Kasumi-1 (cell line): ENCODE measurements around the gene ASIC5.
A peak's percentile ranks its signal among the peaks of the same experiment; 100 is the strongest.

Source experiments
- DNase-seq, 2 experiments: peaks; one replicate each; lab custom pipeline; 2025; lab: John Stamatoyannopoulos, UW

The ASIC5 gene, protein sequence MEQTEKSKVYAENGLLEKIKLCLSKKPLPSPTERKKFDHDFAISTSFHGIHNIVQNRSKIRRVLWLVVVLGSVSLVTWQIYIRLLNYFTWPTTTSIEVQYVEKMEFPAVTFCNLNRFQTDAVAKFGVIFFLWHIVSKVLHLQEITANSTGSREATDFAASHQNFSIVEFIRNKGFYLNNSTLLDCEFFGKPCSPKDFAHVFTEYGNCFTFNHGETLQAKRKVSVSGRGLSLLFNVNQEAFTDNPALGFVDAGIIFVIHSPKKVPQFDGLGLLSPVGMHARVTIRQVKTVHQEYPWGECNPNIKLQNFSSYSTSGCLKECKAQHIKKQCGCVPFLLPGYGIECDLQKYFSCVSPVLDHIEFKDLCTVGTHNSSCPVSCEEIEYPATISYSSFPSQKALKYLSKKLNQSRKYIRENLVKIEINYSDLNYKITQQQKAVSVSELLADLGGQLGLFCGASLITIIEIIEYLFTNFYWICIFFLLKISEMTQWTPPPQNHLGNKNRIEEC

DNA sequence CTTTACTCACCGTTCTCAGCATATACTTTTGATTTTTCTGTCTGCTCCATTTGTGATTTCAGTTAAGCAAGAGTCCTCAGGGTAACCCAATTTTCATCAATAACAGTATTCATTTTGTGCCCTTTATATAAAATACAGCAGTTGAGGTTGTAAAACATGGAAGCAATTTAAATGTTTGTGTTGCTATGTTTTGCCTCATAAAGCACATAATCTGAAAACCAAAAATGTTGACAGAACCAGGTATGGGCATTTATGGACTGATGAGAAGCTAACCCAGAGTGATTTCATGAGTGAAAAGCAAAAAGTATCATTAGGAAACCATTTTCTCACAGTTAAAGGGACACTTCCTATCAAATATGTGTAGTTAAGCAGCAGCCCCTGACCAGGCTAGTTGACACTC lies at the start of gene ASIC5:
Gene ASIC5, minus strand, starts transcription at position 101 of the 400 bp plus-strand sequence. Its CDS starts 51 bp downstream, at position 50.
- DNase-seq = no peak

DNA sequence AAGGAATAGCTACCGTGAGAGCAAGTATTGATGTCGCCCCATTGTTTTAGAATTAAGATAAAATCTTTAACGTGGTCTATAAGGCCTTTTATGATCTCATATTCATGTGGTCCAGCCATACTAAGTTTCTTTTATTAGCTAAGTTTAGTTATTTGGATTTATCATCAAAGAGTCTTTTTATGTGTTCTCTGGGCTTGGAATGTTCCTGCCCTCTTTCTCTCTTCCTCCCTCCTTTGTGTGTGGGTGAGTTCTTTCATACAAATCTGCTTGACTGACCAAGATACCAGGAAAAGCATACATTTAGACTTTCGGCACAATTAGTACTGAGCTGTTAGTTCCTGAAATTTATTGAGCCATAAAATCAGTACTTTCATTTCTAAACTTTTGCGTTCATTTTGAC lies 48.7 kb upstream of the ASIC5 start:
- no peak for DNase-seq

DNA sequence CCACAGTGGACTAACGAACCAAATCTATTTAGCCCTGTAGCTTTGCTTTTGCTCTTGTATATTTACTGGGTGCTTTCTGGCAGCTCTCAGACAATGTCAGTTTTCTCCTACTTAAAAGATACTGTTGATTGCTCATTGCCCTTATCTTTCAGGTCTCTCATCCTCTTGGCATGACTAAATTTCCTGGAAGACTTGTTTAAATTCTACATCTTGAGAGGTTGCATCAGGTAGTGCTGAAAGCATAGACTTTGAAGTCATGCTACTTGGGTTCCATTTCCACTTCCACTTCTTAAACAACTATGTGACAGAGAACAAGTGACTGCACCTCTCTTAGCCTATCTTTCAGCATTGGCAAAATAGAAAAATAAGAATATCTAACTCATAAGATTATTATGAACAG lies 45.8 kb upstream of the ASIC5 start:
- no peak for DNase-seq

DNA sequence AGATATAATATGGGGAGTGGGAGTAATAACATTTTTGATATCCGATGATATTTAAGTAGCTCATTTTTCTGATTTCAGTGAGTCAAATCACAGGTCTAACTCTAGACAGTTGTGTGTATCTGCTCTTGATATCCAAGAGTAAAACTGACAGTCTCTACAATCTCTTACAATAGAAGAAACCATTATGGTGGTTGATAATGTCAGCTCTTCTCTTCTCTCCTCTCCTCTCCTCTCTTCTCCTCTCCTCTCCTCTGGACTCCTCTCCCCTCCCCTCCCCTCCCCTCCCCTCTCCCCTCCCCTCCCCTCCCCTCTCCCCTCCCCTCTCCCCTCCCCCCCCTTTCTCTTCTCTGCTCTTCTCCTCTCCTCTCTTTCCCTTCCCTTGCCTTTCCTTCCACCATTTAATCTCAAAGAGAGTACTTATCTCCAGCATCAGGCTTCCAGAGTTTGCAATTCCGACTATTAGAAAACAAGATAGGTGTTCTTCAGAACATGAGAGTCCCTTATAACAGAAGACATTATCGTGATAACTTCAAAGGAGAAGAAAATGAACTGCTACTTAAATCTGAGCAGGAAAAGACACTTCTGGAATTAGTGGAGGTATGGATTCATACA lies 43.6 kb upstream of the ASIC5 start:
- DNase-seq = no peak

DNA sequence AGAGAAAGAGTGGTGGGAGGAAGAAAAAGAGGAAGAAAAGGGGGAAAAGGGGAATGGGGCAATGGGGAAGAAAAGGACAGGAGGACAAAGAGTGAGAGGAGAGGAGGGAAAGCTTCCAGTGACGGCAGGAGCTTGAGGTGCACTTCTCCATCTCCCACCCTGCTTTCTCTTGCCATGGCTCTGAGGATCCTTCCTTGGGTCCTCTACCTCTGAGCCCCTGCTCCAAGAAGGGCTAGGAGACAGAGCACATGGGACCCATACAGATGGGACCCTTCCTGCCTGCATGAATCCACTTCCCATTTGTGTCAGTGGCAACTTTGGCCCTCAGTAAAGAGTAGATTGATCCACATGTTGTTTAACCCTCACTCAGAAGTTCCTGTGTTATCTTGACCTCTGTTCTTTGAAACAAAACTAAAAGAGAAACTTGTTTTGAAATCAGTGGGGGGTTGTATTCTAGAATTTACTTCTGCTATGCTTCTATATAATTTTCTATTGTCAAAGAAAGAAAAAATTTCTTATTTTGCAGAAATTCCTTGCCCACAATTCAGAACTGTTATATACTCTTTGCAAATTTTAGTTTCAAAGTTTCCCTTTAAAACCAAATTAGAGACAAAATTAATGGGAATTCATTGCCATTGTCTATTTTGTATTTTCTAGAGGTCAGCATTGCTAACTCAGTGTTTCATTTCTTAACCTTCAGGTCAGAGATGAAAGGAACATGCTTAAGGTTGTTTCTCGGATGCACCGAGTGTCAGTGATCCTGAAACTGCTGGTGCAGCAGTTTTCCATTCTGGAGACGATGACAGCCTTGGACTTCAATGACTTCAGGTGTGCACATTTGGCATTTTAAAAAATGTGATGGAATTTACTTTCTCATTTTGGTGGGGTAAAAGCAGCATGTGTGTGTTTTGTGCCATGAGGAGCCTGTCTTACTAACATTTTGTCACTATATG lies 42.4 kb upstream of the ASIC5 start:
- DNase-seq = no peak

DNA sequence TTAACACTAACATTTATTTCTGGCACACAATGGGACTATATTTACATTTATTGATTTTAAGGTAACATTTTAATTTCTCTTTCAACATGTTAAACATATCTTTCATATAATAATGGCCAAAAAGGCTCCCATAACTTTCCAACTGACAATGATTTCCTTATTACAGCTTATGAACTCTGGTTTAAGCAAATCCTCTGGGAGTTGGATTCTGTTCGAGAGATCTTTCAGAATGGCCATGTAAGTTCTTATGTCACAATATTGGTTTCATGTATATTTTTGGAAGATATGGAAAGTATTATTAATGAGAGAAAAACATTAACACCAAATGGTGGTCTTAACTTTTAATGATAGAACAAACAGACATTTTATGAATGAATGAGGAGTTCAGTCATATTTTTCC lies 41.5 kb upstream of the ASIC5 start:
- DNase-seq = no peak

DNA sequence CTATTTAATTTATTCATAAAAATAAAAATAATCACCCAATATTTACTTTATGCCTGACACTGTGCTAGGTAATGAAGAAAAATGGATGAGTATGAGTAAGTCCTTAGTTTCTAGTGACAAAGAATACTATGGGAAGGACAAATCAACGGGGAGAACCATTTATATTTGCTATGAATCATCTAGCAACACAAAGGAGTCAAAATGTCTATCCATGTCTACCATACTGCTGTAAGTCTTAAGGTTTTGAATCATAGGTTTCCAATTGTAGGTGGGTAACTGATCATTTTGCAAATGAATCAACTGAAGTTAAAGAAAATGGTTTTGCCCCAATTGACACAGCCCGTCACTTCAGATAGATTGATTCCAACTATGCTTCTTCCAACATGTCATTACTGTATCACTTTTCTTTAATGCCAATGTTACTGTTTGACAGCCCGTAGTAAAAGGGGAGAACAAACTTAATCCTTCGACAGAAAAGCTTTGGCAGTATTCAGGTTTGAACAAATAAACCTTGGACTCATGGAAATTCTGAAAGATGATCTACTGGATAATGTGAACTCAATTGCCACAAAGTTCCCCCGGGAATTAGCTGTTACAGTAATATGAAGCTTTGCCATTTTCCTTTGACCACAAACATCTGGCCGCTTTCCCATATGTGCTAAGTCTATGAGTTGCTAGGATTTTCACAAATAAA lies 40.6 kb upstream of the ASIC5 start:
- DNase-seq = no peak

DNA sequence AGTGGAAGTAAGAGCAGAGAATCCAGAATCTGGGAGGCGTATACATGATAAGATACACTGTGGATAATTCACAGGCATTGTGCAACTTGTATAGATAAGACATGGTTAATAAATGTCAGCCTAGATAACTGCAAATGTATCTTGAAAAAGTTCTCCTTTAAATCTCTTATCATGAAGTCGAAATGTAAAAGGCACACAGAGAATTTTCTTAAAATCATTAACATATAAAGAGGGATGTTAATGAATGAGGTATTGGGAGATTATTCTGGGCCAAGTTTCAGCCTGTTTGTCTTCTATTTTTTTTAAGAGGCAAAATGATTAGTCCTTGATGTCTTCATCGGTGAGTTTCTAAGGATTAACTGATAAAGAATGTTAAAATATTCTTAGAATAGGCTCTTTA lies 38.3 kb upstream of the ASIC5 start:
- DNase-seq = no peak

DNA sequence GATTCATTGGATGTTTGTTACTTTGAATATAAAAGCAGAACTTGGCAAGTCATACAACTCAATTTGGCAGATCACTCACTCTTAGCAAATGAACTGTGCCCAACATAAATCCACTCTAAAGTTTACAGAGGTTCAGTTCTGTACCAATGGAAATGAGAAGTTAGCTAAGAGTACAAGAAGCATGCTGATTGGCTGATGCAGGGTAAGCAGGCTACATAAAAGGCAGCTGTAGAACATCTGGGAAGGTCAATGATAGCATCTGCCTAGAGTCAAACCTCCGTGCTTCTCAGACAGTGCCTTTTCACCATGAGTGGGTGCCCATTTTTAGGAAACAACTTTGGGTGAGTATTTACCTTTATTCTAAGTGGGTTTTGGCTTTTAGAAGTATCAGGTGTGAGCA lies 37.4 kb upstream of the ASIC5 start, which contains the start of gene TDO2:
Gene TDO2, plus strand, starts transcription at position 244 of the 400 bp plus-strand sequence. Its CDS starts 63 bp downstream, at position 307.
- no peak for DNase-seq

DNA sequence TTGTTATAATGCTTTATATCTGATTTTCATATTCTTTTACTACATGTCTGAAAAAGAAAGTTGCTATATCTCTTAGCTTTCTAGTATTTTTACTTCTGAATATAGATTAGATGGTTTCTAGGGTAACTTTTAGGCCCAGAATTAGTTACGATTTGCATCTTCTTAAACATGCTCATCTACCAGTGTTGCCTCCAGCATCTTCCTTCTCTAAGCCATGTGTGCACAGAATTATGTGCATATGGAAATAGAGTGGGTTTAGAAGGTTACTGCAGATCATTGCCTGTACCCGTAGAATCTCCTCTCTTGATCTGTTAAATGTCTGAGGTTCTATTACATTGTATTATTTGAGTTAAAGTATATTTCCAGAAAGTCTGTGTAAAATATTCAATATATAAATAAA lies 34.9 kb upstream of the ASIC5 start:
- DNase-seq = no peak

DNA sequence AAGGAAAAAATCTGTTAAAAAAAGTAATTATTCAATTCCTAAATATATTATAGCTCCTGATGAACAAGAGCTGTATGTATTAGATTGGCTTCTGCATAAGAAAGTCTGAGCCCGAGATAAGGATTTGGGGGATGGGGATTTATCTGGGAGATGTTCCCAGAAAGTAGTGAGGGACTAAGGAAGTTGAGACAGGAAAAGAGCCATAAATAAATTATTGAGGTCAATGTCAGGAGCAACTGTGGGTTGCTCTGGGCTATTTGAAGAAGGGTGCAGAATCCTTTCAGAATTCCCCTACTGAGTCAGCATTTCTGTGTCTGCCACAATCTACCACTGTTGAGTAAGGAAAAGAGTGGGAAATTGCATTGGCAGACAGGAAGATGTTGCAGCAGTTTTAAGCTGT lies 34.3 kb upstream of the ASIC5 start:
- DNase-seq = no peak

DNA sequence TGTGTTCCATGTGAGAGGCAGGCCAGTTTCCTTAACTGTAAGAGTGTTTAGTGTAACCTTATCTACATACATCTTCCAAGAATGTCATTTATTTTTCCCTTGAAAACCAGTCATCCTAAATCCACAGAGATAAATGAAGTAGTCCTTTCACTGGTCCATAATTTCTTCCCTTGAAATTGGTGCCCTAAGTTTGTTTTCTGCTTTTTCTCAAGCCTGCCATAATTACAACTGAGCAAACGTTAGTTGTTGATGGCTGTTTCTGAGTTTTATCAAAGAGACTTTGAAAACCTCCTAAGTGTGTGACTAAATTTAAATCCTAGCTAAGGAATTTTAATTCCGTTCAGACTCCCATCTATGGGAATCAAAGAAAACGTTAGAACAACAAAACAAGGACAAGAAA lies 33.8 kb upstream of the ASIC5 start:
- no peak for DNase-seq

DNA sequence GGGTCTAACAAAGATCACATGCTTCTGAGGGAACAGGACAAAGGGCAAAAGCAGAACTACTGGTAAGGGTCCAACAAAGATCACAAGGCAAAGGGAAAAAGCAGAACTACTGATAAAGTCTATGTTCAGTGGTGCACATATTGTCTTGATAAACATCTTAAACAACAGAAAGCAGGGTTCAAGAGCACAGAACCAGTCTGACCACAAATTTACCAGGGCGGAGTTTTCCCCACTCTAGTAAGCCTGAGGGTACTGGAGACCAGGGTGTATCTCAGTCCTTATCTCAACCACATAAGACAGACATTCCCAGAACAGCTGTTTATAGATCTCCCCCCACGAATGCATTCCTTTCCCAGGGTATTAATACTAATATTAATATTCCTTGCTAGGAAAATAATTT lies 32.3 kb upstream of the ASIC5 start:
- peak; percentile 13 to 22 for DNase-seq

DNA sequence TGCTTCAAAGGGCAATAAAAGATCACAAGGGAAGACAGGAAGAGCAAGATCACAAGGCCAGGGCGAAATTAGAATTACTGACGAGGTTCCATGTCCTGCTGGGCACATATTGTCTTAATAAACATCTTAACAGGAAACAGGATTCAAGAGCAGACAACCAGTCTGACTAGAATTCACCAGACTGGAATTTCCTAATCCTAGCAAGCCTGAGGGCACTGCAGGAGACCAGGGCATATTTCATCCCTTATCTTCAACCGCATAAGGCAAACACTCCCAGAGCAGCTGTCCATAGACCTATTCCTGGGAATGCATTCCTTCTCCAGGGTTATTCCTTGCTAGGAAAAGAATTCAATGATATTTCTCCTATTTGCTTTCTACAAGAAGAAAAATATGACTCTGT lies 25.0 kb upstream of the ASIC5 start:
- no peak for DNase-seq

DNA sequence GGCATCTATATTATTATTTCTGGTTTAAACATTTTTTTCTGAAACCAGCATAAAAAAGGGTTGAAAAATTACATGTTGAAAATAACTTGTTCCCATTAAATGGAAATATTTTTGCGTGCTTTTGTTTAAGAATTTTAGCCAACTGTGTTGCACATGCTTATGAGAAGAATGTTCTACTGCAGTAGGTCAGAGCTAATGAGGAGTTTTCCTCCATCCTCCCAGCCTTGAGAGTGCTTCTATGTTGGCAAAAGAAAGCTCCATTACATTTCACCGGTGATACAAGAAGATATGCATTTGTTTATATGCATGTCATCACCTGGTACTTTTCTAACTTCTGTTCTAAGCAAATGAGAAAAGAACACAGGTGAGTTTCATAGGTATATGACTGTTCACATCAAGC lies 23.9 kb upstream of the ASIC5 start:
- DNase-seq = no peak

DNA sequence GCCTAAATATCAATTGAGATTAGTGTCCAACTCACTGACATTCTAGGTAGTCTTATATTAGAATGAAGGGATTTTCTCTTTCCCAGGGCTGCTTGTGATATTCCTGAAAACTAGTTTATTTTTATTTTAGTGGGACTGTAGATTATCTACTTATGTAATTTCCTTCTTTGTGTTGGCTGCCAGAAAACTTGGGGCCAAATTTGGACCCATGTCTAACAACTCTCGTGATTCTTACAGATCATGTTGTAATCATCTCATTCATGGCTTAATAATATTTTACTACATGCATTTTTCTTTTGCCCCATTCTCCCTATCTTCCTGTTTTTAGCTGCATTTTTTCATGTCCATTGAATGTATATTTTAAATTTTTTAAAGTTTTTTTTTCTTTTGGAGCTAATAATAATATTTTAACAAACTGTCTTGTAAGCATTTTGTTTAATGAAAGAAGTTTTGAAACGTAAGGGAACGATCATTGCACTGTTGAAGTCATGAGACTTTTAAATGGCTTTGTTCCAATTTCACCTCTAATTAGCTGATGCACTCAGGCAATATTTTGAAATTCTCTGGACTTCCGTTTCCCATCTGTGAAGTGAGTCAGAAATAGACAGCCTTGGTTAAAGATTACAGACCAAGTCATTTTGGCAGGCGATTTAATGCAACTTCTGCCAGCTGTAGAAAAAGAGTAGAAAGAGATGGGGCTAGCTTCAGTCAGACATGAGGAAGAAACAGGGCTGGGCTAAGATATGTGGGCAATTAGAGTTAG lies 23.1 kb upstream of the ASIC5 start:
- DNase-seq = peak; percentile 81

DNA sequence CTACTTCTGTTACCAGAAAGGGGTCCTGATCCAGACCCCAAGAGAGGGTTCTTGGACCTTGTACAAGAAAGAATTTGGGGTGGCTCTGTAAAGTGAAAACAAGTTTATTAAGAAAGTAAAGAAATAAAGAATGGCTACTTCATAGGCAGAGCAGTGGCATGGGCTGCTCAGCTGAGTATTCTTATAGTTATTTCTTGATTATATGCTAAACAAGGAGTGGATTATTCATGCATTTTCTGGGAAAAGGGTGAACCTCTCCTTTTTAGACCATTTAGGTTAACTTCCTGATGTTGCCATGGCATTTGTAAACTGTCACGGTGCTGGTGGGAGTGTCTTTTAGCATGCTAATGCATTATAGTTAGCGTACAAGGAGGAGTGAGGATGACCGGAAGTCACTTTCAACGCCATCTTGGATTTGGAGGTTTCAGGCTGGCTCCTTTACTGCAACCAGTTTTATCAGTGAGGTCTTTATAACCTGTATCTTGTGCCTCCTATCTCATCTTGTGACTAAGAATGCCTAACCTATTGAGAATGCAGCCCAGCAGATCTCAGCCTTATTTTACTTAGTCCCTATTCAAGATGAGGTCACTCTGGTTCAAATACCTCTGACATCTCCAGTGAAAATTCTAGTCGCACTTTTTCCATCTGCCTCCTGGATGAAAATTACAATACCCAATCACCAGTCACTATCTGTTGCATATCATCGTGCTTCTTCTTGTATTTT lies 21.9 kb upstream of the ASIC5 start:
- no peak for DNase-seq

DNA sequence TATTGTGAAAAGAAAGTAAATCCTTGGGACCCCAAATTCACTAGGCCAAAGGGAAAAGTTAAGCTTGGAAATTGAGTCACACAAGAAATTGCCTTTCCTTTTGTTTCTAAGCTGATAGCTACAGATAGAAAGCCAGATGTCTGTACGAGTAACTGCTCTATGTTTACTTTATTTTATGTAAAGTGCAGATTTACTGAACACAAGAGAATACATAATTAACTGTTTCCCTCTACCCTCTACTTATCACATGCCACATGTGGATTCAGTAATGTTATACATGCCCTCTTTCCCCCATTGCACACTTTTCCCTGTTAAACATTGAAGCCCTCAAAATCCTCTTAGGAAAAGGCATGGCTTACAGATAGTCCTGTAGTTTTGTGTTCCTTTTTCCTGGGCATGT lies 21.0 kb upstream of the ASIC5 start:
- no peak for DNase-seq

DNA sequence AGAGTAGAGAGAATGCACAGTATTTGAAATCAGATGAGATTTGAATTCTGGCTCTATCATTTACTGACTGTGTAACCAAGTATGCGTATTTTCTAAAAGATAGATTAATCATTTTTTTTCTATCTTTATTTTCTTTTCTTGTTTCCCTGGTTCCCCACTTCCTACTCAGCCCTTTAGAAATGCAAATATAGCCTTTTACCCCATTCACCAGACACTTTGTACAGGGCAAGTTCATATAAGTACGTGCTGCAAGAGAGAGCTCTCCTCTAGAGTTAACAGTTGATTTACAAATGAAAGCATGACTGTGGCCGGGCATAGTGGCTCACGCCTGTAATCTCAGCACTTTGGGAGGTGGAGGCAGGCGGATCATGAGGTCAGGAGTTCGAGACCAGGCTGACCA lies 19.6 kb upstream of the ASIC5 start:
- DNase-seq = no peak

DNA sequence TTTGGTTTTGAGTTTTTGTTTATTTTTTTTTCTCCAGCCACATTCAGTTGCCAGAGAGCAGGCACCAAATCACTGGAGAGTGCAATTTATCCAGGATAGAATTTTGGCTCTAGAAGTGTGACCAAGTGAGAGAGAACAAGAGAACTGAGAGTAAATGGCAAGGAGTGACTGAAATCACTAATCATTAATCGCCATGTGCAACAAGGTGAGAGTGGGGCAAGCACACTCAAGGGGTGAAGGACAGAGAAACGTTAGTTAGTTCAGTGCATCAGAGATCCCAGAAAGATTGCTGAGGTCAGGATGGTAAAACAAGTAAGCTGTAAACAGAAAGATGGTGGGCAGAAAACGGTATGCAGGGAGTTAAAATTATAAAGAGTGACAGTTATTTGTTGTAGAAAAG lies 17.8 kb upstream of the ASIC5 start:
- DNase-seq = no peak
